NAMALWA (cell line): ENCODE data around the gene EFNA5.

Source experiments
- DNase-seq: peaks from one replicate; pipeline ENCODE4 v3.0.0-alpha.2; 2015; ENCODE audit warnings: low spot score

EFNA5 gene

GRCh38 chr5:107425541-107426031, 245.2 kb downstream of the EFNA5 start:
- no peak for DNase-seq

- DNase-seq, result no peak
Measured at GRCh38 chr5:107424491-107424890, 246.2 kb downstream of the EFNA5 start.

GRCh38 chr5:107422494-107422893, 248.2 kb downstream of the EFNA5 start:
- DNase-seq, result no peak

- no peak for DNase-seq
Measured at GRCh38 chr5:107419498-107419897, 251.2 kb downstream of the EFNA5 start.

GRCh38 chr5:107418902-107419301, 251.8 kb downstream of the EFNA5 start:
- DNase-seq, result no peak

- DNase-seq, result no peak
Measured at GRCh38 chr5:107418071-107418470, 252.7 kb downstream of the EFNA5 start.

- DNase-seq, result no peak
Measured at GRCh38 chr5:107415762-107416161, 255.0 kb downstream of the EFNA5 start.

GRCh38 chr5:107414802-107415201, 255.9 kb downstream of the EFNA5 start:
- DNase-seq, result no peak

- no peak for DNase-seq
Measured at GRCh38 chr5:107413754-107414153, 257.0 kb downstream of the EFNA5 start.

GRCh38 chr5:107408564-107408963, 262.2 kb downstream of the EFNA5 start:
- no peak for DNase-seq

GRCh38 chr5:107407713-107408298, 262.9 kb downstream of the EFNA5 start:
- no peak for DNase-seq

- no peak for DNase-seq
Measured at GRCh38 chr5:107404595-107405374, 266.0 kb downstream of the EFNA5 start.

GRCh38 chr5:107403228-107403953, 267.3 kb downstream of the EFNA5 start:
- no peak for DNase-seq

GRCh38 chr5:107402434-107403227, 268.1 kb downstream of the EFNA5 start:
- no peak for DNase-seq

- no peak for DNase-seq
Measured at GRCh38 chr5:107401470-107402122, 269.1 kb downstream of the EFNA5 start.

GRCh38 chr5:107400328-107400727, 270.4 kb downstream of the EFNA5 start:
- no peak for DNase-seq

GRCh38 chr5:107398703-107399102, 272.0 kb downstream of the EFNA5 start:
- DNase-seq, result no peak

GRCh38 chr5:107396351-107396690, 274.4 kb downstream of the EFNA5 start:
- no peak for DNase-seq

GRCh38 chr5:107395632-107396350, 274.9 kb downstream of the EFNA5 start:
- no peak for DNase-seq

- DNase-seq, result no peak
Measured at GRCh38 chr5:107393851-107394250, 276.9 kb downstream of the EFNA5 start.

- DNase-seq, result no peak
Measured at GRCh38 chr5:107391787-107392186, 278.9 kb downstream of the EFNA5 start.
